Vagina (tissue), 2 donors: ENCODE data around the gene SLC7A9. TPM values are rescaled to one million over a fixed set of nuclear protein-coding genes. Genes with fewer than 3 reads are reported as not detected.

Experiments
- DNase-seq, 2 donors: peaks; one replicate each; pipeline ENCODE4 v3.0.0-alpha.2; 2017; ENCODE audit errors: extremely low spot score in 2 of 2
- H3K27ac ChIP-seq: fragments of 200-600 bp; sonication (generic); one replicate; pipeline ENCODE4 v1.5.1; 2019
- H3K27me3 ChIP-seq: fragments of 200-600 bp; sonication (generic); one replicate; pipeline ENCODE4 v1.5.1; 2019
- H3K36me3 ChIP-seq, 2 donors: fragments of 200-600 bp; sonication (generic); one replicate each; pipeline ENCODE4 v1.5.1; 2017 to 2019
- H3K4me1 ChIP-seq: fragments of 200-600 bp; sonication (generic); one replicate; pipeline ENCODE4 v1.5.1; 2019
- H3K4me3 ChIP-seq, 2 donors: fragments of 200-600 bp; sonication (generic); 1 replicate in 1 of 2; 2 replicates in 1 of 2; pipeline ENCODE4 v1.5.1; 2016 to 2019
- H3K9me3 ChIP-seq: fragments of 200-600 bp; sonication (generic); one replicate; pipeline ENCODE4 v1.5.1; 2019
- POLR2A ChIP-seq, 2 donors: fragments of 450-650 bp; IDR thresholded peaks; one replicate each; pipeline ENCODE4 v1.6.1; 2017; ENCODE audit warnings: antibody characterized with exemption in 2 of 2, mild to moderate bottlenecking in 2 of 2, moderate library complexity in 2 of 2
- POLR2AphosphoS5 ChIP-seq, 2 donors: sonication (generic); formaldehyde crosslinking; IDR thresholded peaks; one replicate each; pipeline ENCODE4 v1.9.0; 2017; ENCODE audit warnings: antibody characterized with exemption in 2 of 2, mild to moderate bottlenecking in 2 of 2, low read depth in 1 of 2; ENCODE audit not compliant: insufficient read depth in 1 of 2
- intact Hi-C: fragments of 100-400 bp; cut with DNase I; formaldehyde crosslinking; loops from one replicate; pipeline ENCODE4 v1.15.1; 2023
- total RNA-seq: library from RNA; depleted of rRNA; stranded (reverse); fragments of >200 nt; gene quantifications from one replicate; pipeline ENCODE4 v1.2.3, GENCODE V29; 2016
- TF ChIP-seq, protein P1 (sequence below), 3 experiments: fragments of 450-650 bp in 2 of 3; fragments of 200-600 bp in 1 of 3; sonication (generic) in 1 of 3; IDR thresholded peaks; one replicate each; pipeline ENCODE4 v1.5.1; 2017 to 2019; ENCODE audit warnings: antibody characterized with exemption in 3 of 3, mild to moderate bottlenecking in 2 of 3, moderate library complexity in 2 of 3

The SLC7A9 gene
- total RNA-seq, 1 donor from 2014 or later: not detected

- no peak for TF ChIP-seq POLR2AphosphoS5 (IDR thresholded peaks at IDR 0.05; ENCODE audit: insufficient read depth in 1 of 2, low read depth in 1 of 2)
- no peak for TF ChIP-seq POLR2A (IDR thresholded peaks at IDR 0.05)
- TF ChIP-seq, protein P1, sequence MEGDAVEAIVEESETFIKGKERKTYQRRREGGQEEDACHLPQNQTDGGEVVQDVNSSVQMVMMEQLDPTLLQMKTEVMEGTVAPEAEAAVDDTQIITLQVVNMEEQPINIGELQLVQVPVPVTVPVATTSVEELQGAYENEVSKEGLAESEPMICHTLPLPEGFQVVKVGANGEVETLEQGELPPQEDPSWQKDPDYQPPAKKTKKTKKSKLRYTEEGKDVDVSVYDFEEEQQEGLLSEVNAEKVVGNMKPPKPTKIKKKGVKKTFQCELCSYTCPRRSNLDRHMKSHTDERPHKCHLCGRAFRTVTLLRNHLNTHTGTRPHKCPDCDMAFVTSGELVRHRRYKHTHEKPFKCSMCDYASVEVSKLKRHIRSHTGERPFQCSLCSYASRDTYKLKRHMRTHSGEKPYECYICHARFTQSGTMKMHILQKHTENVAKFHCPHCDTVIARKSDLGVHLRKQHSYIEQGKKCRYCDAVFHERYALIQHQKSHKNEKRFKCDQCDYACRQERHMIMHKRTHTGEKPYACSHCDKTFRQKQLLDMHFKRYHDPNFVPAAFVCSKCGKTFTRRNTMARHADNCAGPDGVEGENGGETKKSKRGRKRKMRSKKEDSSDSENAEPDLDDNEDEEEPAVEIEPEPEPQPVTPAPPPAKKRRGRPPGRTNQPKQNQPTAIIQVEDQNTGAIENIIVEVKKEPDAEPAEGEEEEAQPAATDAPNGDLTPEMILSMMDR (IDR thresholded peaks at IDR 0.05): no peak
- H3K4me1 ChIP-seq: no peaks in the 10 kb centered on the region
Observed at GRCh38 chr19:32824916-32825608, 44.5 kb downstream of the SLC7A9 start.

DNA sequence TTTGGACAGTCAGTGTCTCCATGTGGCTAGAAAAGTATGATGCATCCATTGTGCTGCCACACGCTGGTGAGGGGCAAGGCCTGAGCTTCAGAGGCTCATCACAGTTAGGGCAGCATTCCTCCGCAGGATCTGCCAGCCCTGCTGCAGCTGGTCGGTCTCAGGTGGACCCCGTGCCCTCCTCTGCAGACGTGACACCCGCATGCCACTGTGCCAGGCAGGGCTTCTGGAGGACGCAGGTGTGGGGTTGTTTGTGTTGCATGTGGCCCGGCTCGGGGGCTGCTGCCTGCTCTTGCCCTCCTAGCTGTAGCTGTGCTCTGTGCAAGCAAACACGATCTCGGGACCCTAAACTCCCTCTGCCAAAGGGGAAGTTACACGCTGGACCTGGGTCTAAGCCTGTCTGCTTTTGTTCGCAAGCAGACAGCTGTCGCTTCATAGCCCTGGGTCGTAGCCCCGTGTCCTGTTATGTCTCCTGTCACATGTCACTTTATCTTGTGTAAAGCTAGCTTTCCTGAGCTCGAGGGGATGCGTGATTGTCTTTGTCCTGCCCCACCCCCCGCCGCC is 45.3 kb downstream of the SLC7A9 start:
- intact Hi-C loops: no loop called here
- Histone ChIP-seq H3K9me3 (no peaks in the 10 kb centered on the region), H3K27me3 (no peaks in the 10 kb centered on the region), H3K4me1 (no peaks in the 10 kb centered on the region), H3K4me3 (no peak overlapping the region), H3K36me3 (no peaks in the 10 kb centered on the region), H3K27ac (no peak overlapping the region)
- TF ChIP-seq POLR2A (IDR thresholded peaks at IDR 0.05) (no peak), POLR2AphosphoS5 (IDR thresholded peaks at IDR 0.05; ENCODE audit: insufficient read depth in 1 of 2, low read depth in 1 of 2) (no peak)
- DNase-seq: no peak

More at GRCh38 chr19:32824916-32825608, 44.5 kb downstream of the SLC7A9 start:
- intact Hi-C loops: no loop called here
- H3K27ac ChIP-seq: no peak overlapping the region
- H3K9me3 ChIP-seq: no peaks in the 10 kb centered on the region
- H3K4me3 ChIP-seq: no peak overlapping the region
- no peak for DNase-seq
- no peaks in the 10 kb centered on the region for H3K36me3 ChIP-seq
- no peaks in the 10 kb centered on the region for H3K27me3 ChIP-seq

GRCh38 chr19:32823747-32824102 is 45.8 kb downstream of the SLC7A9 start:
- H3K9me3 ChIP-seq: no peaks in the 10 kb centered on the region
- no peaks in the 10 kb centered on the region for H3K27me3 ChIP-seq
- no peak for TF ChIP-seq POLR2AphosphoS5 (IDR thresholded peaks at IDR 0.05; ENCODE audit: insufficient read depth in 1 of 2, low read depth in 1 of 2)
- TF ChIP-seq, protein P1 (IDR thresholded peaks at IDR 0.05): no peak
- no peak for TF ChIP-seq POLR2A (IDR thresholded peaks at IDR 0.05)
- H3K27ac ChIP-seq: no peak overlapping the region
- H3K36me3 ChIP-seq: no peaks in the 10 kb centered on the region
- no peaks in the 10 kb centered on the region for H3K4me1 ChIP-seq
- intact Hi-C loops: no loop called here
- DNase-seq: no peak
- H3K4me3 ChIP-seq: no peak overlapping the region

DNA sequence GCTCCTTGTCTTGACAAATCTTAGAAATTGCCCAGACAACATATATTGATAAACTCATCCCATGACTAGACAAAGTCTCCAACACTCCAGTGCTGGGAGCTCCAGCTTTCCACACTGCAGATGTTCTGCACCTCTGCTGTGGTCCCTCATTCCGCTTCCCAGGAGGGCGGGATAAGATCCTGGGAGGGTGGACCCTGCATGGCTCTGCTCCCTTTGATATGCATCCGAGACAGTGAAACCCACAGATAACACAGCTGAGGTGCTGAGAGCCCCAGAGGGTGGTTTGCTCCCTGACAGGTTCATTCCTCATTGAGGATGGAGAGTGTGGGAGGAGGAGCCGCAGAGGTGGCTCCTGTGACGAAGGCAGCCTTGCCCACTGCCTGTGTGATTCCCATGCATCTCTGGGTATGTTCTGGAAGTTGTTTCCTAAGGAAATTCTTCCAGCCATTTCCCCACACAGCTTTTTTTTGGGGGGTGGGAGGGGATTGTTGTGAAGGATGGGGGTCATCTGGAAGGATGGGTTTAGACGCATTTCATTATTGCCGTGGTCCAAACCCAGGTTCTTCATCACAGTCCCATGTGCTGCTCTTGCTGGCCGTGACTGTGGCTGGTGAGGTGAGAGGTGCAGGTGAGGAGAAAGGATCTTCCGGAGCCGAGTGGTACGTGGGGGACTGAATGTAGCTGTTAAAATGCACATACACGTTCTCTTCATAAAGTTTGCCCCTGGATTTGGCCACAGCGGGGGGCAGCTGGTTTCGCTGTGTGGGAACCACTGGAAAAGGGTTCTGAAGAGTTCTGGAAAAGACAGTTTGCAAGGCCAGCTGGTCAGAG is 46.4 kb downstream of the SLC7A9 start:
- no peaks in the 10 kb centered on the region for H3K27me3 ChIP-seq
- no peak overlapping the region for H3K27ac ChIP-seq
- DNase-seq: no peak
- H3K9me3 ChIP-seq: no peaks in the 10 kb centered on the region
- no peaks in the 10 kb centered on the region for H3K36me3 ChIP-seq
- intact Hi-C loops: no loop called here
- TF ChIP-seq POLR2AphosphoS5 (IDR thresholded peaks at IDR 0.05; ENCODE audit: insufficient read depth in 1 of 2, low read depth in 1 of 2): no peak
- TF ChIP-seq, protein P1 (IDR thresholded peaks at IDR 0.05): no peak
- TF ChIP-seq POLR2A (IDR thresholded peaks at IDR 0.05): no peak
- no peaks in the 10 kb centered on the region for H3K4me1 ChIP-seq
- H3K4me3 ChIP-seq: no peak overlapping the region

GRCh38 chr19:32819419-32820400 is 49.9 kb downstream of the SLC7A9 start:
- no peaks in the 10 kb centered on the region for H3K27me3 ChIP-seq
- TF ChIP-seq, protein P1 (IDR thresholded peaks at IDR 0.05): no peak
- no peak for TF ChIP-seq POLR2A (IDR thresholded peaks at IDR 0.05)
- TF ChIP-seq POLR2AphosphoS5 (IDR thresholded peaks at IDR 0.05; ENCODE audit: insufficient read depth in 1 of 2, low read depth in 1 of 2): no peak
- no peaks in the 10 kb centered on the region for H3K4me1 ChIP-seq
- H3K27ac ChIP-seq: no peak overlapping the region
- no peak for DNase-seq
- H3K36me3 ChIP-seq: no peaks in the 10 kb centered on the region
- H3K9me3 ChIP-seq: no peaks in the 10 kb centered on the region
- intact Hi-C loops: no loop called here
- H3K4me3 ChIP-seq: no peak overlapping the region
